Endothelial cell of umbilical vein (primary cell): ENCODE measurements around the gene LRRC7. TPM values are rescaled to one million over a fixed set of nuclear protein-coding genes. Genes with fewer than 3 reads are reported as not detected.

Source experiments
- BruUV-seq: library from RNA; stranded (reverse); fragments of 400-500 nt; replicated peaks from 2 replicates; lab custom pipeline; 2021; lab: Mats Ljungman, UMichigan
- CTCF ChIA-PET: fragments of 300-600, 350-600 bp; sonication (Branson Sonifier 250); formaldehyde crosslinking; loops from one replicate; lab custom pipeline; 2021; ENCODE audit warnings: antibody characterized with exemption, inconsistent platforms; lab: Charles Lee
- POLR2A ChIA-PET: fragments of 300-600, 350-600 bp; sonication (Branson Sonifier 250); formaldehyde crosslinking; loops from one replicate; lab custom pipeline; 2021; ENCODE audit warnings: antibody characterized with exemption, inconsistent platforms; lab: Charles Lee
- DNase-seq: peaks from one replicate; pipeline ENCODE4 v3.0.0-alpha.2; 2011; ENCODE audit warnings: low read depth, low spot score
- FAIRE-seq: peaks from 2 replicates; lab custom pipeline; 2011; peaks lifted over from hg19 to GRCh38; lab: Jason Lieb, UNC
- H2AFZ ChIP-seq: 2 replicates; pipeline ENCODE4 v1.6.0; 2012; ENCODE audit warnings: low read depth, low read length, control low read depth, inconsistent platforms
- H3K27ac ChIP-seq: 2 replicates; pipeline ENCODE4 v1.5.1; 2011; ENCODE audit warnings: low read depth, mild to moderate bottlenecking, control low read depth, low read length, moderate library complexity; ENCODE audit not compliant: insufficient read depth
- H3K27me3 ChIP-seq, 2 experiments: 2 replicates each; pipeline versions ENCODE4 v1.6.0 to v1.6.1; 2011; ENCODE audit warnings: low read length in 2 of 2, mixed read lengths in 1 of 2; ENCODE audit not compliant: control insufficient read depth in 2 of 2, insufficient read depth in 2 of 2
- H3K36me3 ChIP-seq, 2 experiments: 2 replicates in 1 of 2; 3 replicates in 1 of 2; pipeline ENCODE4 v1.5.1; 2011; ENCODE audit warnings: low read length in 2 of 2, mild to moderate bottlenecking in 1 of 2, moderate library complexity in 1 of 2; ENCODE audit not compliant: control insufficient read depth in 2 of 2, insufficient read depth in 2 of 2; ENCODE audit errors: extremely low read depth in 1 of 2
- H3K4me1 ChIP-seq: 3 replicates; pipeline ENCODE4 v1.5.1; 2011; ENCODE audit warnings: mild to moderate bottlenecking, low read length; ENCODE audit not compliant: control insufficient read depth, insufficient read depth; ENCODE audit errors: extremely low read depth
- H3K4me2 ChIP-seq: 2 replicates; pipeline ENCODE4 v1.6.1; 2011; ENCODE audit warnings: low read length, control low read depth, mixed read lengths; ENCODE audit not compliant: insufficient read depth
- H3K4me3 ChIP-seq, 3 experiments: fragments of 200-600 bp in 1 of 3; sonication (generic), shearing (Covaris generic) in 1 of 3; replicated peaks in 1 of 3; 2 replicates each; pipeline ENCODE4 v1.5.1; 2011 to 2016; ENCODE audit warnings: control low read depth in 3 of 3, low read length in 3 of 3, mild to moderate bottlenecking in 2 of 3, inconsistent platforms in 1 of 3, low read depth in 1 of 3, moderate library complexity in 1 of 3; ENCODE audit not compliant: insufficient read depth in 1 of 3
- H3K79me2 ChIP-seq: 2 replicates; pipeline ENCODE4 v1.6.0; 2012; ENCODE audit warnings: low read length, inconsistent platforms; ENCODE audit not compliant: control insufficient read depth, insufficient read depth
- H3K9ac ChIP-seq: replicated peaks from 2 replicates; pipeline ENCODE3; 2011; ENCODE audit warnings: low read length, control low read depth; ENCODE audit not compliant: insufficient read depth; ENCODE audit errors: extremely low read depth
- H3K9me1 ChIP-seq: replicated peaks from 3 replicates; pipeline ENCODE4 v1.6.0; 2011; ENCODE audit warnings: mild to moderate bottlenecking, low read length; ENCODE audit not compliant: control insufficient read depth, insufficient read depth; ENCODE audit errors: extremely low read depth
- H3K9me3 ChIP-seq: replicated peaks from 2 replicates; pipeline ENCODE4 v1.5.1; 2012; ENCODE audit warnings: low read length, inconsistent platforms; ENCODE audit not compliant: control insufficient read depth, insufficient read depth
- H4K20me1 ChIP-seq: replicated peaks from 2 replicates; pipeline ENCODE3; 2011; ENCODE audit warnings: mild to moderate bottlenecking, low read length; ENCODE audit not compliant: control insufficient read depth, insufficient read depth; ENCODE audit errors: extremely low read depth
- CTCF ChIP-seq, 2 donors: IDR thresholded peaks; 1 replicate in 1 of 2; 2 replicates in 1 of 2; pipeline ENCODE4 v1.5.1; 2011; ENCODE audit warnings: low read length in 2 of 2, mild to moderate bottlenecking in 2 of 2, moderate library complexity in 2 of 2, control low read depth in 1 of 2, inconsistent platforms in 1 of 2, low read depth in 1 of 2; ENCODE audit not compliant: insufficient read depth in 1 of 2; ENCODE audit errors: extremely low read depth in 1 of 2
- EZH2 ChIP-seq: IDR thresholded peaks from 2 replicates; pipeline ENCODE4 v1.6.1; 2012; ENCODE audit warnings: borderline replicate concordance, low read depth, mild to moderate bottlenecking, moderate library complexity, low read length, inconsistent platforms; ENCODE audit not compliant: severe bottlenecking
- FOS ChIP-seq: IDR thresholded peaks from 2 replicates; pipeline ENCODE4 v1.6.1; 2011; ENCODE audit warnings: mild to moderate bottlenecking, low read length, moderate library complexity, borderline replicate concordance; ENCODE audit not compliant: insufficient read depth
- GATA2 ChIP-seq: IDR thresholded peaks from 2 replicates; pipeline ENCODE4 v1.7.0; 2011; ENCODE audit warnings: low read depth, mild to moderate bottlenecking, moderate library complexity, mixed read lengths, low read length; ENCODE audit not compliant: insufficient read length, insufficient read depth
- JUN ChIP-seq: IDR thresholded peaks from 2 replicates; pipeline ENCODE4 v1.6.1; 2011; ENCODE audit warnings: borderline replicate concordance, low read depth; ENCODE audit not compliant: insufficient read length, insufficient read depth
- MAX ChIP-seq: IDR thresholded peaks from 2 replicates; pipeline ENCODE4 v1.6.1; 2011; ENCODE audit not compliant: insufficient read depth, insufficient read length
- MYC ChIP-seq: IDR thresholded peaks from one replicate; pipeline ENCODE4 v1.6.1; 2011; ENCODE audit warnings: mild to moderate bottlenecking, low read depth, low read length
- POLR2A ChIP-seq: IDR thresholded peaks from 2 replicates; pipeline ENCODE4 v1.6.1; 2012; ENCODE audit warnings: low read depth, mild to moderate bottlenecking, control low read depth, low read length
- POLR2AphosphoS5 ChIP-seq: IDR thresholded peaks from 2 replicates; pipeline ENCODE4 v1.6.1; 2012; ENCODE audit warnings: low read depth, mild to moderate bottlenecking, control low read depth, low read length, moderate library complexity; ENCODE audit not compliant: insufficient read depth
- dilution Hi-C: fragments of 300-500 bp; cut with MboI; formaldehyde crosslinking; loops from one replicate; pipeline ENCODE4 v1.15.0; 2019; ENCODE audit warnings: low sequenced_read_pairs; ENCODE audit not compliant: extremely low pct_ligation_motif_present
- intact Hi-C: fragments of 100-400 bp; cut with micrococcal nuclease; formaldehyde crosslinking; loops from one replicate; pipeline ENCODE4 v1.10.0; 2022
- polyA plus RNA-seq, 4 experiments: library from polyadenylated mRNA; depleted of rRNA in 3 of 4; stranded (reverse) in 3 of 4; unstranded in 1 of 4; fragments of >200 nt; gene quantifications; 2 replicates each; pipeline versions ENCODE4 v1.2.1 to v1.2.3, GENCODE V29; 2011 to 2012; ENCODE audit warnings: missing spikeins in 1 of 4
- total RNA-seq: library from RNA; stranded (reverse); gene quantifications from 2 replicates; pipeline ENCODE4 v1.2.3, GENCODE V29; 2021

Gene LRRC7
- total and polyA plus RNA-seq, 2 donors (not counting 3 experiments of a cell fraction or from before 2014, with no cell fraction given): 0.11 to 0.58 TPM

- no peaks in the 10 kb centered on the region for H3K36me3 ChIP-seq
- no peak for TF ChIP-seq EZH2
- TF ChIP-seq MYC: no peak
- no peak for TF ChIP-seq MAX
- TF ChIP-seq POLR2AphosphoS5: no peak
- no peak for TF ChIP-seq JUN
- H3K9me3 ChIP-seq: no peaks in the 10 kb centered on the region
- no peaks in the 10 kb centered on the region for H4K20me1 ChIP-seq
- H3K4me2 ChIP-seq: no peak overlapping the region
- dilution Hi-C loops: no loop called here
- no peak overlapping the region for H2AFZ ChIP-seq
- H3K4me3 ChIP-seq: no peak overlapping the region
- no TSS peak for BruUV-seq
- FAIRE-seq: no peak
- no peaks in the 10 kb centered on the region for H3K27me3 ChIP-seq
- no peaks in the 10 kb centered on the region for H3K9me1 ChIP-seq
- no peaks in the 10 kb centered on the region for H3K4me1 ChIP-seq
- intact Hi-C loops: no loop called here
- no peaks in the 10 kb centered on the region for H3K79me2 ChIP-seq
- H3K9ac ChIP-seq: no peak overlapping the region
- no peak overlapping the region for H3K27ac ChIP-seq
- ChIA-PET POLR2A (no interaction called here), CTCF (interaction anchor here (1.1 to 1.6 kb wide), 2 partner anchors 10 to 12 kb away, joined by 3 to 7 read pairs; no protein-coding TSS in a partner anchor)
- no peak for DNase-seq
Observed at GRCh38 chr1:69638673-69639072, 71.0 kb downstream of the LRRC7 start.

- DNase-seq (no peak), FAIRE-seq (no peak)
- Histone ChIP-seq H3K4me1 (no peaks in the 10 kb centered on the region), H3K36me3 (no peaks in the 10 kb centered on the region), H3K9me3 (no peaks in the 10 kb centered on the region), H3K27ac (no peak overlapping the region), H3K27me3 (no peaks in the 10 kb centered on the region), H3K4me3 (no peak overlapping the region), H3K4me2 (no peak overlapping the region), H2AFZ (no peak overlapping the region), H3K79me2 (no peaks in the 10 kb centered on the region), H3K9me1 (no peaks in the 10 kb centered on the region), H4K20me1 (no peaks in the 10 kb centered on the region), H3K9ac (no peak overlapping the region)
- TF ChIP-seq POLR2AphosphoS5 (no peak), GATA2 (no peak), POLR2A (no peak), CTCF (IDR thresholded peaks at IDR 0.05; ENCODE audit: extremely low read depth in 1 of 2, insufficient read depth in 1 of 2, low read depth in 1 of 2, low read length in 2 of 2) (no peak), JUN (no peak), MYC (no peak), FOS (no peak), MAX (no peak), EZH2 (no peak)
- BruUV-seq: no TSS peak
- dilution Hi-C loops: no loop called here
- ChIA-PET POLR2A (no interaction called here), CTCF (interaction anchor here (0.7 to 1.6 kb wide), 3 partner anchors 9 to 22 kb away, joined by 3 to 7 read pairs (median 3); no protein-coding TSS in a partner anchor)
- intact Hi-C loops: no loop called here
Observed at GRCh38 chr1:69639159-69639558, 71.4 kb downstream of the LRRC7 start.
